HepG2 (cell line): ENCODE measurements around the gene RAB28. TPM values are rescaled to one million over a fixed set of nuclear protein-coding genes. Genes with fewer than 3 reads are reported as not detected.

ENCODE experiments used
- ATAC-seq: fragments of 200-7000 bp; cut with Tn5 transposase; 3 replicates; pipeline ENCODE4 v1.9.1; 2020; ENCODE audit warnings: mild to moderate bottlenecking, moderate library complexity
- BruUV-seq: library from RNA; stranded (reverse); fragments of 400-500 nt; replicated peaks from 2 replicates; lab custom pipeline; 2021; lab: Mats Ljungman, UMichigan
- CTCF ChIA-PET: fragments of 300-600 bp; formaldehyde crosslinking; extraction: SDS; loops from one replicate; lab custom pipeline; 2021; ENCODE audit warnings: low total read pairs, inconsistent platforms, low intra/inter-chr PET ratio; lab: Yijun Ruan, JAX
- POLR2A ChIA-PET: fragments of 350-600 bp; sonication (Branson Sonifier 250); formaldehyde crosslinking; loops from one replicate; lab custom pipeline; 2020; ENCODE audit warnings: antibody characterized with exemption, inconsistent platforms; lab: Yijun Ruan, JAX
- DNase-seq: peaks from one replicate; pipeline ENCODE4 v3.0.0-alpha.2; 2015; ENCODE audit warnings: low spot score
- FAIRE-seq: peaks from 3 replicates; lab custom pipeline; 2011; peaks lifted over from hg19 to GRCh38; lab: Jason Lieb, UNC
- H2AFZ ChIP-seq: one replicate; pipeline ENCODE4 v1.6.1; 2011; ENCODE audit warnings: low read length, inconsistent platforms
- H3K27ac ChIP-seq: fragments of 300-600 bp; 3 replicates; pipeline ENCODE4 v1.8.0; 2011; ENCODE audit warnings: mixed run types, mild to moderate bottlenecking, mixed read lengths, low read length, inconsistent platforms; ENCODE audit not compliant: insufficient read depth; ENCODE audit errors: extremely low read length
- H3K27me3 ChIP-seq, 2 experiments: fragments of 200-600 bp in 1 of 2; 2 replicates in 1 of 2; 3 replicates in 1 of 2; pipeline versions ENCODE4 v1.6.0 to v1.8.0; 2011; ENCODE audit warnings: low read length in 2 of 2, mild to moderate bottlenecking in 2 of 2, moderate library complexity in 2 of 2, inconsistent platforms in 1 of 2; ENCODE audit not compliant: insufficient read depth in 2 of 2, control insufficient read depth in 1 of 2
- H3K36me3 ChIP-seq, 2 experiments: fragments of 200-600 bp in 1 of 2; replicated peaks in 1 of 2; 2 replicates in 1 of 2; 3 replicates in 1 of 2; pipeline versions ENCODE4 v1.5.1 to v1.8.0; 2011; ENCODE audit warnings: low read length in 2 of 2, inconsistent platforms in 1 of 2; ENCODE audit not compliant: insufficient read depth in 2 of 2, control insufficient read depth in 1 of 2
- H3K4me1 ChIP-seq: 2 replicates; pipeline ENCODE4 v1.5.1; 2012; ENCODE audit warnings: low read length, inconsistent platforms; ENCODE audit not compliant: insufficient read depth
- H3K4me2 ChIP-seq: 2 replicates; pipeline ENCODE4 v1.6.0; 2011; ENCODE audit warnings: low read depth, low read length, inconsistent platforms
- H3K4me3 ChIP-seq, 3 experiments: fragments of 200-600 bp in 1 of 3; sonication (generic), shearing (Covaris generic) in 1 of 3; replicated peaks in 1 of 3; 2 replicates each; pipeline ENCODE4 v1.5.1; 2011 to 2016; ENCODE audit warnings: low read length in 3 of 3, inconsistent platforms in 2 of 3, low read depth in 2 of 3, mild to moderate bottlenecking in 2 of 3, control low read depth in 1 of 3, mixed read lengths in 1 of 3; ENCODE audit not compliant: insufficient read depth in 1 of 3
- H3K79me2 ChIP-seq: one replicate; pipeline ENCODE4 v1.6.1; 2011; ENCODE audit warnings: low read length, inconsistent platforms; ENCODE audit not compliant: insufficient read depth
- H3K9ac ChIP-seq: 2 replicates; pipeline ENCODE4 v1.6.0; 2011; ENCODE audit warnings: mild to moderate bottlenecking, low read depth, low read length, inconsistent platforms; ENCODE audit not compliant: insufficient read depth
- H3K9me3 ChIP-seq: 2 replicates; pipeline ENCODE4 v1.5.1; 2012; ENCODE audit warnings: mild to moderate bottlenecking, low read length
- H4K20me1 ChIP-seq: 2 replicates; pipeline ENCODE4 v1.6.0; 2011; ENCODE audit warnings: inconsistent platforms, mild to moderate bottlenecking, low read length, moderate library complexity; ENCODE audit not compliant: insufficient read depth
- JDP2 ChIP-seq: sonication (generic); formaldehyde crosslinking; IDR thresholded peaks from 2 replicates; pipeline ENCODE4 v1.8.1; 2022; ENCODE audit warnings: missing genetic modification reagents, borderline replicate concordance
- MAFG ChIP-seq: sonication (generic); formaldehyde crosslinking; IDR thresholded peaks from 2 replicates; pipeline ENCODE4 v1.5.1; 2020; ENCODE audit warnings: mild to moderate bottlenecking, missing genetic modification reagents
- MEF2D ChIP-seq: sonication (generic); formaldehyde crosslinking; IDR thresholded peaks from 2 replicates; pipeline ENCODE4 v1.5.1; 2020; ENCODE audit warnings: mild to moderate bottlenecking, missing genetic modification reagents
- RCOR2 ChIP-seq: IDR thresholded peaks from 2 replicates; pipeline ENCODE4 v1.6.1; 2016; ENCODE audit warnings: missing biosample characterization, missing genetic modification reagents
- ZBTB20 ChIP-seq: sonication (generic); formaldehyde crosslinking; IDR thresholded peaks from 2 replicates; pipeline ENCODE4 v1.8.1; 2023; ENCODE audit warnings: missing genetic modification reagents, low read depth, mild to moderate bottlenecking, borderline replicate concordance
- ZNF616 ChIP-seq: sonication (generic); formaldehyde crosslinking; IDR thresholded peaks from 2 replicates; pipeline ENCODE4 v1.5.0; 2020; ENCODE audit warnings: low read depth, mild to moderate bottlenecking, missing genetic modification reagents
- ZNF629 ChIP-seq: sonication (generic); formaldehyde crosslinking; conservative IDR thresholded peaks from 2 replicates; pipeline ENCODE4 v1.5.0; 2020; ENCODE audit warnings: missing genetic modification reagents
- in situ Hi-C: cut with HindIII; loops from 2 replicates; pipeline ENCODE4 v1.10.0; 2017; ENCODE audit warnings: low pct_unique_long_range_greater_than_20kb; ENCODE audit not compliant: extremely low pct_ligation_motif_present
- intact Hi-C: fragments of 100-400 bp; cut with micrococcal nuclease; formaldehyde crosslinking; loops from one replicate; pipeline ENCODE4 v1.10.0; 2022; ENCODE audit not compliant: unreplicated experiment
- polyA plus RNA-seq, 8 experiments: library from polyadenylated mRNA; depleted of rRNA in 3 of 8; stranded (reverse) in 7 of 8; unstranded in 1 of 8; fragments of >200 nt; fragmentation: Illumina TruSeq in 4 of 8; extraction: Trizol in 4 of 8; gene quantifications; 2 replicates each; pipeline versions ENCODE4 v1.2.1 to v1.2.3, GENCODE V29; 2011 to 2016; ENCODE audit warnings: low read depth in 4 of 8, missing spikeins in 1 of 8, mixed read lengths in 1 of 8; ENCODE audit not compliant: insufficient read depth in 1 of 8
- total RNA-seq, 5 experiments: library from RNA; depleted of rRNA; stranded (reverse); fragments of >200 nt; fragmentation: Illumina TruSeq; extraction: Trizol; gene quantifications; 2 replicates each; pipeline ENCODE4 v1.2.3, GENCODE V29; 2016; ENCODE audit warnings: low read depth in 1 of 5
- TF ChIP-seq, protein P1 (sequence below): sonication (generic); formaldehyde crosslinking; IDR thresholded peaks from 2 replicates; pipeline ENCODE4 v1.8.1; 2023; ENCODE audit warnings: mild to moderate bottlenecking, inconsistent platforms, moderate library complexity, missing genetic modification reagents, borderline replicate concordance
- TF ChIP-seq, protein P2 (sequence below): fragments of 450-650 bp; IDR thresholded peaks from 2 replicates; pipeline ENCODE4 v1.6.1; 2016

The RAB28 gene
- total and polyA plus RNA-seq, 2 of the 13 experiments (the other 11 are each of a cell fraction or from before 2014, with no cell fraction given): 11.8 to 18.2 TPM

DNA sequence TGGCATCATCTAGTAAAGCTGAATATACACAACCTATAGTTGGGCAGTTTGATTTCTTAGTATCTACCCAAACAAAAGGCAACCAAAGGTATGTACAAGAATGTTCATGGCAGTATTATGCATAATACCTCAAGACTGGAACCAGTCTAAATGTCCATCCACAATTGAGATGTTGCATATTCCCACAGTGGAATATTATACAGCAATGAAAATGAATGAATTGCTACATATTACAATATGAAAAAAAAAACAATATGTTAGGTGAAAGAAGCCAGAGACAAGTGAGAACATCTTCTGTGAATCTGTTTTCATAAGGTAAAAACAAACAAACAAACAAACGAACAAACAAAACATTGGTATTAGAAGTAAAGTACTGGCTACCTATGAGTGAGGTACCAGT, 11.6 kb upstream of the RAB28 start (continued):
- TF ChIP-seq, protein P1, sequence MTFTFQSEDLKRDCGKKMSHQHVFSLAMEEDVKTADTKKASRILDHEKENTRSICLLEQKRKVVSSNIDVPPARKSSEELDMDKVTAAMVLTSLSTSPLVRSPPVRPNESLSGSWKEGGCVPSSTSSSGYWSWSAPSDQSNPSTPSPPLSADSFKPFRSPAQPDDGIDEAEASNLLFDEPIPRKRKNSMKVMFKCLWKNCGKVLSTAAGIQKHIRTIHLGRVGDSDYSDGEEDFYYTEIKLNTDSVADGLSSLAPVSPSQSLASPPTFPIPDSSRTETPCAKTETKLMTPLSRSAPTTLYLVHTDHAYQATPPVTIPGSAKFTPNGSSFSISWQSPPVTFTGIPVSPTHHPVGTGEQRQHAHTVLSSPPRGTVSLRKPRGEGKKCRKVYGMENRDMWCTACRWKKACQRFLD (CRISPR knock-in tag): no peak
- TF ChIP-seq RCOR2 (CRISPR knock-in tag): no peak
- no peak for TF ChIP-seq JDP2 (CRISPR knock-in tag)
- no peak for TF ChIP-seq MAFG (CRISPR knock-in tag)
- TF ChIP-seq ZNF616 (CRISPR knock-in tag): no peak
- TF ChIP-seq ZBTB20: no peak
- TF ChIP-seq ZNF629 (CRISPR knock-in tag): no peak

DNA sequence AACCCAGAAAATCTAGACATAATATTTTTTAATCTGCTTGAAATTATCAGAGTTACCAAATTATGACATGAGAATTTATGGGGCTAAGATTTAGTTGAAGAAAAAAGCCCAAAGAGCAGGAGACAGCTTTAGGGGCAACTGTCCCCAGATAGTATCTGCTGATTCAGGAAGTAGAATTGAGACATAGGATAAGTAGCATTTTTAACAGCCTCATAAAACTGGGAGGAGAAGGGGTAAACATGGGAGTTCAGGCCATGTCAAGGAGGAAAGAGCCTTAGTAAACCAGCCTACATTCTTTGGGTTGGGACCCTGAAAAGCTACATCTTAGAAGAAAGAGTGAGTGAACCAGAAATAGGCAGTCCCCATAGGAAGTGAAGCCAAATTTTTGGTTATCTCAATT, 9.7 kb upstream of the RAB28 start:
- Histone ChIP-seq H4K20me1 (no peaks in the 10 kb centered on the region), H3K9me3 (no peaks in the 10 kb centered on the region), H3K4me1 (no peaks in the 10 kb centered on the region), H2AFZ (no peak overlapping the region), H3K36me3 (no peaks in the 10 kb centered on the region), H3K4me2 (no peak overlapping the region), H3K27ac (no peak overlapping the region), H3K9ac (no peak overlapping the region), H3K4me3 (no peak overlapping the region), H3K27me3 (peaks cover 0 to 4% of the 10 kb centered on the region in 2 experiments; a peak in 1 of 5 replicates), H3K79me2 (no peaks in the 10 kb centered on the region)
- intact Hi-C loops (no loop called here), in situ Hi-C loops (no loop called here)
- ChIA-PET POLR2A (no interaction called here), CTCF (no interaction called here)
- DNase-seq (no peak), FAIRE-seq (no peak), ATAC-seq (no peak)
- TF ChIP-seq MEF2D: no peak
- TF ChIP-seq, protein P2, sequence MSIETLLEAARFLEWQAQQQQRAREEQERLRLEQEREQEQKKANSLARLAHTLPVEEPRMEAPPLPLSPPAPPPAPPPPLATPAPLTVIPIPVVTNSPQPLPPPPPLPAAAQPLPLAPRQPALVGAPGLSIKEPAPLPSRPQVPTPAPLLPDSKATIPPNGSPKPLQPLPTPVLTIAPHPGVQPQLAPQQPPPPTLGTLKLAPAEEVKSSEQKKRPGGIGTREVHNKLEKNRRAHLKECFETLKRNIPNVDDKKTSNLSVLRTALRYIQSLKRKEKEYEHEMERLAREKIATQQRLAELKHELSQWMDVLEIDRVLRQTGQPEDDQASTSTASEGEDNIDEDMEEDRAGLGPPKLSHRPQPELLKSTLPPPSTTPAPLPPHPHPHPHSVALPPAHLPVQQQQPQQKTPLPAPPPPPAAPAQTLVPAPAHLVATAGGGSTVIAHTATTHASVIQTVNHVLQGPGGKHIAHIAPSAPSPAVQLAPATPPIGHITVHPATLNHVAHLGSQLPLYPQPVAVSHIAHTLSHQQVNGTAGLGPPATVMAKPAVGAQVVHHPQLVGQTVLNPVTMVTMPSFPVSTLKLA: no peak
- no TSS peak for BruUV-seq
